Measurements from ENCODE around the gene CERCAM.

DNA sequence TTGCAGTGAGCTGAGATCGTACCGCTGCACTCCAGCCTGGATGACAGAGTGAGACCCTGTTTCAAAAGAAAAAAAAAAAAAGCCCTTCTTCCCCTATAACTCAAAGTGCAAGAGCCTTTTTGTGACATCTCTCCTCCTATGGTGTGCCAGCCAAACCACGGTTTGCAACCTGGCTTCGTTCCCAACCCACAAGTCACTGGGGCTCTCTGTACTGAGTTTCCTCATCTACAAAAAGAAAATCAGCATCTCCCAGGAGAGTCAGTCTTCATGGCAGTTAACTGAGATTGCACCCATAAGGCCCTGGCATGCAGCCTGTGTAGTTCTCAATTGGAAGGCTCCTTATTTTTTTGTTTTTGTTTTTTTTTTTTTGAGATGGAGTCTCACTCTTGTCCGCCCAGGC, 49.9 kb downstream of the CERCAM start:
- no peak for TF ChIP-seq CTCF (IDR thresholded peaks at IDR 0.05)
- TF ChIP-seq POLR2A (IDR thresholded peaks at IDR 0.05): no peak
